AG09319 (cell line): ENCODE measurements around the gene CAMTA1.

Experiments
- DNase-seq: peaks from one replicate; pipeline ENCODE4 v3.0.0-alpha.2; 2010; ENCODE audit warnings: low read depth; ENCODE audit errors: extremely low read depth
- CTCF ChIP-seq: IDR thresholded peaks from 2 replicates; pipeline ENCODE4 v1.5.1; 2011; ENCODE audit warnings: low read depth, mild to moderate bottlenecking, inconsistent platforms, low read length, moderate library complexity

Gene CAMTA1

GRCh38 chr1:7264101-7264500 lies 478.8 kb downstream of the CAMTA1 start:
- no peak for TF ChIP-seq CTCF
- DNase-seq = no peak

- DNase-seq = peak; percentile 44
- TF ChIP-seq CTCF = no peak
Observed at GRCh38 chr1:7265771-7266371, 480.6 kb downstream of the CAMTA1 start.

- TF ChIP-seq CTCF = no peak
- no peak for DNase-seq
Observed at GRCh38 chr1:7266561-7266960, 481.3 kb downstream of the CAMTA1 start.

GRCh38 chr1:7267493-7267892 lies 482.2 kb downstream of the CAMTA1 start:
- DNase-seq = no peak
- TF ChIP-seq CTCF = no peak

- DNase-seq = no peak
- TF ChIP-seq CTCF = no peak
Observed at GRCh38 chr1:7268983-7269382, 483.7 kb downstream of the CAMTA1 start.

GRCh38 chr1:7269525-7269924 lies 484.3 kb downstream of the CAMTA1 start:
- no peak for TF ChIP-seq CTCF
- no peak for DNase-seq

- DNase-seq = no peak
- no peak for TF ChIP-seq CTCF
Observed at GRCh38 chr1:7274256-7274655, 489.0 kb downstream of the CAMTA1 start.
